ENCODE data around the gene KIRREL2.
A peak's percentile ranks its signal among the peaks of the same experiment; 100 is the strongest.
"Not testable (repeated sequence)": the region's sequence is repeated elsewhere in the genome, so short reads cannot be mapped to it uniquely, and the experiment has no call there.

Gene KIRREL2

DNA sequence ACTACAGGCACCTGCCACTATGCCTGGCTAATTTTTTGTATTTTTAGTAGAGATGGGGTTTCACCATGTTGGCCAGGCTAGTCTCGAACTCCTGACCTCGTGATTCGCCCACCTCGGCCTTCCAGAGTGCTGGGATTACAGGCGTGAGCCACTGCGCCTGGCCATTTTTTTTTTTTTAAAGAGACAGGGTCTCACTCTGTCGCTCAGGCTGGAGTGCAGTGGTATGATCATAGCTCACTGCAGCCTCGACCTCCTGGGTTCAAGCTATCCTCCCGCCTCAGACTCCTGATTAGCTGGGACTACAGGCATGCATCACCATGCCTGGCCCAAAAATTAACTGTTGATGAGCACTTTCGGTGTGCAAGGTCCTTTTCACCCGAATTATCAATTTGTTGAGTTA, 20.6 kb upstream of the KIRREL2 start:
- not testable (repeated sequence) for H3K4me3 Mint-ChIP-seq, H3K27ac Mint-ChIP-seq, H3K36me3 Mint-ChIP-seq, H3K9me3 Mint-ChIP-seq, H3K4me1 Mint-ChIP-seq
- peaks cover 22% of the 10 kb centered on the region for H3K27me3 Mint-ChIP-seq

DNA sequence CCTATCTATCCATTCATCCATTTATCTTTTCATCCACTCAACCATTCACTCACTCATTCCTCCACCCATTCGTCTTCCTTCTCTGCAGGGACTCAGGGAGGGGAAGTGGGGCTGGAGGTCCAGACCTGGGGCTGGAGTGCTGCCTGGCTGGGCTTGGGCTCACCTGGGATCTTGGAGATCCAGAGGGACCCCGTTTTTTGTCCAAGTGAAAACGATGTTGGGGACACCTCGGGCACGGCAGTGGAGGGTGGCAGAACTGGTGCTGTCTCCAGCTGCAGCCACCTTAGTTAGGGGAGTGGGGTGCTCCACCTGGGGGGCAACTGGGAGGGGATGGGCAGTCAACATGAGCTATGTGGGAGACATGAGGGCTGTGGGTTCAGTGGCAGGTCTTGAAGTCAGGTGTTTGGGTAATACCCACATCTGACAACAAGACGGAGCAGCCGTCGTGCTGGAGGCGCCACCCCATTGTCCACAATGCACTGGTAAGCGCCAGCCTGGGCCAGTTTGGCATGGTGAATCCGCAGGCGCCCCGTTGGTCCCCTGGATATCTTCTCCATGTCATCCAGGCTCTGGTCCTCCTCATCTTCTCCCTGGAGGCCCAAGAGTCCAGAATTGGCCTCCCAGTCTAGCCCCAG, 14.6 kb upstream of the KIRREL2 start:
- Mint-ChIP-seq H3K27ac (no peak overlapping the region), H3K4me3 (no peak overlapping the region), H3K36me3 (peaks cover 2% of the 10 kb centered on the region), H3K9me3 (no peaks in the 10 kb centered on the region), H3K4me1 (peaks cover 20% of the 10 kb centered on the region), H3K27me3 (peaks cover 34% of the 10 kb centered on the region)

DNA sequence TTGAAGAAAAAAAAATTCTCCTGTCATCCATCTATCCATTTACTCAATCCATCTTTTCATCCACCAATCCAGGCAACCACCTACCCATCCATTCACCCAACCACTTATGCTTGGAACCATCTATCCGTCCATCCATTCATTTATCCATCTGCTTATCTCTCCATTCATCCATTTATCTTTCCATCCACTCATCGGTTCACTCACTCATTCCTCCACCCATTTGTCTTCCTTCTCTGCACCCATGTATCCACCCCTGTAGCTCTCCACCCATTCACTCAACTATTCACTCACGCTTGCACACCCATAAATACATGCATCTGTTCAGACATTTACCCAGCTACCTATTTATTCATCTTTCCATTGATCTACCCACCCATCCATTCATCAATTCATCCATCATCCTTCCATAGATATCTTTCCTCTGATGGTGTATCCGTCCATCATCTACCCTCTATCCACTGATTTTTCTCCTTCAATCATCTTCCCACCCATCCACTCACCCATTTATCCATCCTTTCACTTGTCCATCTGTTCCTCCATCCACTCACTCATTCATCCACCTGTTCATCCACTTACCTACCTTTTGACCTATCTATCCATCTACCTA, 13.9 kb upstream of the KIRREL2 start:
- Mint-ChIP-seq H3K27ac (no peak overlapping the region), H3K9me3 (no peaks in the 10 kb centered on the region), H3K4me3 (no peak overlapping the region), H3K36me3 (peaks cover 2% of the 10 kb centered on the region), H3K27me3 (peaks cover 33% of the 10 kb centered on the region), H3K4me1 (peaks cover 20% of the 10 kb centered on the region)

DNA sequence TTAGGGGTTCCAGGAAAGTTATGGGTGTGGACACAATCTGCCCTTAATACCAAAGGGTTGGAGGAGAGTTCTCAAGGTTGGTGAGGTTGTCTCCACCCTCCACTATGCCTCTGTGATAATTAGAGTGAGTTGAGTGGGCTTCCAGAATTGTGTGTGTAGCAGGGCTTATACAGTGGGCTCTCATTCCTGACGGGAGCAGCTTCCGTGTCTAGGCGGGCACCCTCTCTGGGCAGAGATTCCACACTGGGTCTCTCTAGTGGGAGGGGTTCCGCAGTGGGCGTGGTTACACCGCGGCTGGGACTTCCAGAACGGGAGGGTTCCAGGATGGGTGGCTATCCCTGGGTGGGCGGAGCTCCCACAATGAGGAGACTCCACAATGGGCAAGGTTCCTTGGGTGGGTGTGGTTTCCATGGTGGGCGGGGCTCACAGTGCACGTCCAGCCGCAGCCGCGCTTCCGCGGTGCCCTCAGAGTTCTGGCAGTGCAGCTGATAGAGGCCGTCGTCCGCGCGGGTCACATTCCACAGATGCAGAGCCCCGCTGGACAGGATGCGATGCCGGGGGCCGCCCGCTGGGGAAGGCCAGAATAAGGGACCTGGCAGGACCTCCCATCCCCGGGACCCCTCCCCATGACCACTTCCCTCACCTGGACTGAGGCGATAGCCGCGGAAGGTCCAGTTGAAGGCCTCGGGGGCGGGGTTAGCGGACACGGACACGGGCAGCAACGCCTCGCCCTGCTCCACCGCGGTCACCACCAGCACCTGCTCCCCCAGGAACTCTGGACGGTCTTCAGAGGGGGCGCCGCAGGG, 12.8 kb upstream of the KIRREL2 start:
- H3K9me3 Mint-ChIP-seq: no peaks in the 10 kb centered on the region
- no peak overlapping the region for H3K27ac Mint-ChIP-seq
- H3K4me1 Mint-ChIP-seq: peaks cover 20% of the 10 kb centered on the region
- H3K36me3 Mint-ChIP-seq: peaks cover 2% of the 10 kb centered on the region
- peaks cover 38% of the 10 kb centered on the region for H3K27me3 Mint-ChIP-seq
- no peak overlapping the region for H3K4me3 Mint-ChIP-seq

DNA sequence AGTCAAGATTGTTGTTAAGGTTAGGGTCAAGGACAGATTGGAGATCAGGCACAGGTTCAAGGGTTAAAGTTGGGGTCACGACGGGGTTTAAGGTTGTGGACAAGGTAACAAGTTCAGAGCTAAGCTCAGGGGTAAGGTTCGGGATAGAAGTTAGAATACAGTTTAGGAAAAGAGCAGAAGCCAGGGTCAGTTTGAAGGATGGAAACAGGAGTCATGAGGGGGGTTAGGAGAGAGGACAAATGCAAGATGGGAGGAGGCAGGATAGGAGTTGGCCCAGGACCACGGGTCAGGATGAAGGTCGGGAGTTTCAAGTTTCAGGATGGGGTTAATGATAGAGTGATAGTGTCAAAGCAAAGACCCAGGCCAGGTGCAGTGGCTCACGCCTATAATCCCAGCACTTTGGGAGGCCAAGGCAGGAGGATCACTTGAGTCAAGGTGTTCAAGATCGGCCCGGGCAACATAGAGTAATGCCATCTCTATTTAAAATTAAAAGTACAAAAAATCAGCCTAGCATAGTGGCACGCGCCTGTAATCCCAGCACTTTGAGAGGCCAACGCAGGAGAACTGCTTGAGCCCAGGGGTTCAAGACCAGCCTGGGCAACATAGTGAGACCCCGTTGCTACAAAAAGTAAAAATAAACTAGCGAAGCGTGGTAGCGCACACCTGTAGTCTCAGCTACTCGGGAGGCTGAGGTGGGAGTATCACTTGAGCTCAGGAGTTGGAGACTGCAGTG, 12.1 kb upstream of the KIRREL2 start:
- Mint-ChIP-seq H3K27ac (no peak overlapping the region), H3K27me3 (peaks cover 41% of the 10 kb centered on the region), H3K36me3 (peaks cover 2% of the 10 kb centered on the region), H3K4me1 (peaks cover 20% of the 10 kb centered on the region), H3K9me3 (no peaks in the 10 kb centered on the region), H3K4me3 (peak overlapping the region; percentile 77)

DNA sequence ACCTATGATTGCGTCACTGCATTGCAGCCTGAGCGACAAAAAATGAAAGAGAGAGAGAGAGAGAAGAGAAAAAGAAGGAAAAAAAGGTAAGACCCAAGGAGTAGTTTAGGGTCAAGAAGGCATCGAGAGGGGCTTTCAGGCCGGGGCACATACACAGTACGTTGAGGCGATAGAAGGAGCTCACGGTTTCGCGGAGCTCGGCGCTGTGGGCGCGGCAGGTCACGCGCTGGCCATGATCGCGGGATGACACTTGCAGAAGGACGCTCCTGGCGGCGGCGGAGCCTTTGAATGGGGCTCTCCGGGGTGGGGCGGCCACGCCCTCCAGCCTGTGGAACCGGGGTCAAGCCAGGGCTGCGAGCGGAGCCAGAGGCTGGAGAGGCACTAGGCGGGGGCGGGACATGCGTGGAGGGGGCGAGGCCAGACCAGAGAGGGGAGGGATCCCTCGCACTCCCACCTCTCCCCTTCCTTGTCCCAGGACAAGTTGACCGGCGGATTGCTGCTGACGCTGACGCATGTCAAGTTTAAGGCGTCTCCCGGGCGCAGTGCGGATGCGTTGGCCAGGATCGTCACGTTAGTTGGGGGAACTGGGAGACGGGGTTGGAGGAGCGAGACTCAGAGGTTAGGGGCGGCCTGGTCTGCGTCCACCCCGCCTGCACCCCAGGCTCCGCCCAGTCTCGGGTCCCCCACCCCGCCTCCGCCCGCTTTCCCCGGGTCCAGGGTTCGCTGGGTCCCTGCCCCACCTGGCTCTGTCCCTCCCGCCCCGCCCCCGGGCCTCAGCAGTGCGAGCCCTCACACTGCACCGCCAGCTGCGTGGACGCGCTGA, 11.3 kb upstream of the KIRREL2 start:
- Mint-ChIP-seq H3K27ac (no peak overlapping the region), H3K4me1 (peaks cover 20% of the 10 kb centered on the region), H3K9me3 (no peaks in the 10 kb centered on the region), H3K36me3 (peaks cover 2% of the 10 kb centered on the region), H3K4me3 (peak overlapping the region; percentile 77), H3K27me3 (peaks cover 41% of the 10 kb centered on the region)

DNA sequence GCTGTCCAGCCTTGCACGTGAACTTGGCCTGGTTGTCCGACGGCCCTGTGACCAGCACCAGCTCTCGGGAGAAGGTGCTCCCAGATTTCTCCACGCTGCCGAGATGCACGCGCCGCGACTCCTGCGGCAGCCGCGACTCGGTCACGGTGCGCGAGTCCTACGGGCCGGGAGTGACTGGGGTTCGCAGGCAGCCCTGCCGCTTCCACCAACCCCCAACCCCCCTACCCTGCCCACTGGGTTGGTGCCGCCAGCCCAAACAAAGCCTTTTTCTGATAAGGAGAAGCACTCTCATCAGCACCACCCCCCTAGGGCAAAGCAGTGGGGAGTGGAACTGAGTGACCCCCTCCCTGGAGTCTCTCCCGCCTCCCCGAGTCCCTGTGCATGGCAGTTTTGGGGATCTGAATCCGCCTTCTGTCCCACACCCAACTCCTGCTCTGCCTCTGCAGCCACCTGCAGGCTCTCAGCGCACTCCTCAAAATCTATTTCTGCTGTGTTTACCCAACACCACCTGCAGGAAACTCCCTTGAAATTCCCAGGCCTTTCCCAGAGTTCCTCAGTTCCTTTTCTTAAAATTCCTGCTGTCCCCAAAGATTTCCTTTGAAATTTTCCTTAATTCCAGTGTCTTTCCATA, 10.6 kb upstream of the KIRREL2 start:
- H3K4me3 Mint-ChIP-seq: peak overlapping the region; percentile 43
- H3K27me3 Mint-ChIP-seq: peaks cover 47% of the 10 kb centered on the region
- no peaks in the 10 kb centered on the region for H3K9me3 Mint-ChIP-seq
- H3K27ac Mint-ChIP-seq: no peak overlapping the region
- H3K4me1 Mint-ChIP-seq: peaks cover 20% of the 10 kb centered on the region
- H3K36me3 Mint-ChIP-seq: peaks cover 2% of the 10 kb centered on the region

DNA sequence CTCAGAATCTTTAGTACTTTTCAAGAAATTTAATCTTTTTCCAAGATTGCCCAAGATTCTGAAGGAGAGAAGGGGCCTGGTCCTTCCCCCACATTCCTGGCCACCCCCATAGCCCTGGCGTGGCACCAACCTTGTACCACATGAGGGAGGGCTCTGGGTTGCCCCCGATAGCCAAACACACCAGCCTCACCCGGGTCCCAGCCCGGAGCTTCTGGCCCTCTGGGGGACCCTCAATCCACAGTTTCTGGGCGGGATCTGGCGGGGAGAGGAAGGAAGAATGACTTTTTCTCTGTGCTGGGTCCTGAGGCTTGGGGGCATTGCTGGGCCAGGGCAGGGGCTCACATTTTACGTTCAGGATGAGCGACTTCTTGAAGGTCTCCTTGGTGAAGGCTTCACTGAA, 8.8 kb upstream of the KIRREL2 start:
- no peak overlapping the region for H3K27ac Mint-ChIP-seq
- peaks cover 21% of the 10 kb centered on the region for H3K4me1 Mint-ChIP-seq
- no peak overlapping the region for H3K4me3 Mint-ChIP-seq
- peaks cover 2% of the 10 kb centered on the region for H3K36me3 Mint-ChIP-seq
- peaks cover 46% of the 10 kb centered on the region for H3K27me3 Mint-ChIP-seq
- H3K9me3 Mint-ChIP-seq: no peaks in the 10 kb centered on the region

DNA sequence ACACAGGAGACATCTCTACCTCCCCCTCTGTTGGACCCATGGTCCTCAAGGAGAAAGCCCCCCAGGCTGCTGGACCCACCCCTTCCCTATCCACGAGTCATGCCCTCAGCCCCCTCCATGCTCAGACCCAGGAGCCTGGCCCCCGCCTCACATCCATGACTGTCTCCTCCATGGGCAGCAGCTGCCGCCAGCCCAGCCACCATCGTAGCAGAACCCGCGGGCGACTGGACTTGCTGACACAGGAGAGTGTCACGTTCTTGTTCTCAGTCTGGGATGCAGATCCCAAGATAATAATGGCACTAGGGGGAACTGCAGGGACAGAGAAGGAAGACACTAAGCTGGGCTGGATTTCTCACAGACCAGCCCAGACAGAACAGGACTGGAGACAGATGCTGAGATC, 8.2 kb upstream of the KIRREL2 start:
- Mint-ChIP-seq H3K9me3 (no peaks in the 10 kb centered on the region), H3K36me3 (peaks cover 2% of the 10 kb centered on the region), H3K27ac (no peak overlapping the region), H3K4me1 (peaks cover 24% of the 10 kb centered on the region), H3K27me3 (peaks cover 40% of the 10 kb centered on the region), H3K4me3 (no peak overlapping the region)

DNA sequence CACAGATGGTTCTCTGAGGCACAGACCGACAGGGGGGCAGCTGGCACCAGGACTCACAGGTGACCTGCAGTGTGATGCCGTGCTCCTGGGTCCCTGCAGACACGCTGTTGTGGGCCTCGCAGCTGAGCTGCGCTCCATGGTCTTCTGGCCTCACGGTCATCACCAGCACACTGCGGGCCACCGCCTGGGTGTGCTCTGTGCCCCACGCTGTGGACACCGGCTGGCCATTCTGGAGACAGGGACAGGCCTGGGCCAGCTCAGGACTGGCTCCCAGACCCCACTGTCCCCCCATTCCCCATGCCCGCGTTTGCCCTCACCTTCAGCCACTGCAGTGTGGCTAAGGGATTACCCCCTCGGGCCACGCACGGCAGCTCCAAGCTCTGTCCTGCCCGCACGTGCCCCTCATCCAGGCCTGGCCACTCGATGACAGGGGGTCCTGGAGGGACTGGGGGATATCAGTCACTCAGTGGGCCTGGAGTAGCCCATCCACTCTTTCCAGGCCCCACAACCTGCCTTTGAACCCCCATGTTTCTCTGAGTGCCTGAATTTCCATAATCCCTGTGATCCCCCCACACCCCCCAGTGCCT, 7.7 kb upstream of the KIRREL2 start:
- no peak overlapping the region for H3K4me3 Mint-ChIP-seq
- peaks cover 24% of the 10 kb centered on the region for H3K4me1 Mint-ChIP-seq
- no peak overlapping the region for H3K27ac Mint-ChIP-seq
- peaks cover 2% of the 10 kb centered on the region for H3K36me3 Mint-ChIP-seq
- H3K9me3 Mint-ChIP-seq: no peaks in the 10 kb centered on the region
- H3K27me3 Mint-ChIP-seq: peaks cover 38% of the 10 kb centered on the region

DNA sequence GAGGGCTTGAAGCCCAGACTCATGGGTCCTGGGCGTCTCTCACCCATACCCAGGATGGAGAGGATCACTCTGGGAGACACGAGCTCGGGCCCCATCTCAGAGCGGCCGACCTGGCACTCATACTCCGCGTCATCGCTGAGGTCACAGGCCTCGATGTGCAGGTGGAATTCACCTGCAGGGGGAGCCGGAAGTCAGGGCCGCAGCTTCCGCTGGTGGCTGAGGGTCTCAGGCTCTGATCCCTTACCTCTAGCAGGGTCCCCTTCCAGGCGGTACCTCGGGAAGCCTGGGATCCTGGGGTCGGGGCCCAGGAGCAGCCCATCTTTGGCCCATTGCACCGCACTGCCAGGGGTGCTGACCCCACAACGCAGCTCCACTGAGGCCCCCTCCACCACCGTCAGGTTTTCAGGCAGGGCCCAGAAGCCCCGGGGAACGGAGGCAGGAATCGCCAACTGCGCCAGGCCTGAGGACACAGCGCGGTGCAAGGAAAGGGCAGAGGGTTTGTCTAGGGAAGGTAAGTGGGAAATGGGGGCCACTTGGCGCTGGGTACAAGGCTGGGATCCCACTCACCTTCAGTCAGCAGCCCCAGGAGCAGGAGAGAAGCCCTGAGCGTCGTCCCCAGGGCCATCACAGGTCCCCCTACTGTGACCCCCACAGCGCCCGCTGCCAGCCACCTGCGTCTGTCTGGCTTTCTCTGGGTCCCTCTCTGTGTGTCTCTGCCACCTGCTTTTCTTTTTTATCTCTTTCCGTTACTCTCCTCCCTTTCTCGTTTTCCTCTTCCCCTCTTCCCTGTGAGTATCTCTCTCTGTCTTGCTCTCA, 5.3 kb upstream of the KIRREL2 start:
- no peak overlapping the region for H3K4me3 Mint-ChIP-seq
- peaks cover 34% of the 10 kb centered on the region for H3K27me3 Mint-ChIP-seq
- H3K4me1 Mint-ChIP-seq: peaks cover 9% of the 10 kb centered on the region
- H3K36me3 Mint-ChIP-seq: no peaks in the 10 kb centered on the region
- H3K9me3 Mint-ChIP-seq: no peaks in the 10 kb centered on the region
- no peak overlapping the region for H3K27ac Mint-ChIP-seq

DNA sequence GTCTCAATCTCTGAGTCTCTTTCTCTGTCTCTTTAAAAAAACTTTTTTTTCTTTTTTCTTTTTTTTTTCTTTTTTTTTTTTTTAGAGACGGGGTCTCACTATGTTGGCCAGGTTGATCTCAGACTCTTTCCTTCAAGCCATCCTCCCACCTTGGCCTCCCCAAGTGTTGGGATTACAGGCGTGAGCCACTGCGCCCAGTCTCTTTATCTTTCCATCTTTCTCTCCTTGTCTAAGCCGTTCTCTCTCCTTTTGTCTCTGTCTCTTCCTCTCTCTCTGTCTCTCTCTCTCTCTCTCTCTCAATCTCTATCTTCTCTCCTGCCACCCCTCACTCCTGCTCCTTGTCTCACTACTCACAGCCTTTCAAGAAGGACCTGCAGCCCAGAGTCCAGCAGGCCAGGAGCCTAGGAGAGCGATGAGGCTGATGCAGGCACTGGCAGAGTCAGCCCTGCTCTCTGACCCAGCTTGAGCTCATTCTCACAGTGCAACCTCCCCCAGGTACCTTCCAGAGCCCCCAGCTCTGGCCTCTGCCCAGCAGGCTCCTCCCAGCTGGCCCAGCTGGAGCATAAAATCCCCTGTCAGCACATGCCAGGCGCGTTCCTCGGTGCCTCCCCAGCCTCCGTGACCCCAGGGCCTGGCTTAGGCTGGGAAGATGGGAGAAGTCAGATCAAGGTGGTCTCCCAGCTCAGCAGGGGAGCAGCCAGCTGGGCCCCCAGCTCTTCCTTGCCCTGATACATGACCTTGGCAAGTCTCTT, 4.5 kb upstream of the KIRREL2 start, which contains the start of gene NPHS1:
NPHS1 (minus strand) TSS at position 476 of the 752 bp plus-strand sequence. CDS start 667 bp downstream, outside the sequence.
- no peak within 1 kb of the TSS for H3K27ac Mint-ChIP-seq
- no peaks in the 10 kb centered on the region for H3K36me3 Mint-ChIP-seq
- H3K4me3 Mint-ChIP-seq: no peak within 1 kb of the TSS
- peaks cover 8% of the 10 kb centered on the region for H3K4me1 Mint-ChIP-seq
- H3K9me3 Mint-ChIP-seq: no peaks in the 10 kb centered on the region
- peaks cover 30% of the 10 kb centered on the region for H3K27me3 Mint-ChIP-seq
